ENCODE results near the gene ATP23.
A peak's percentile ranks its signal among the peaks of the same experiment; 100 is the strongest.

ATP23 gene

DNA sequence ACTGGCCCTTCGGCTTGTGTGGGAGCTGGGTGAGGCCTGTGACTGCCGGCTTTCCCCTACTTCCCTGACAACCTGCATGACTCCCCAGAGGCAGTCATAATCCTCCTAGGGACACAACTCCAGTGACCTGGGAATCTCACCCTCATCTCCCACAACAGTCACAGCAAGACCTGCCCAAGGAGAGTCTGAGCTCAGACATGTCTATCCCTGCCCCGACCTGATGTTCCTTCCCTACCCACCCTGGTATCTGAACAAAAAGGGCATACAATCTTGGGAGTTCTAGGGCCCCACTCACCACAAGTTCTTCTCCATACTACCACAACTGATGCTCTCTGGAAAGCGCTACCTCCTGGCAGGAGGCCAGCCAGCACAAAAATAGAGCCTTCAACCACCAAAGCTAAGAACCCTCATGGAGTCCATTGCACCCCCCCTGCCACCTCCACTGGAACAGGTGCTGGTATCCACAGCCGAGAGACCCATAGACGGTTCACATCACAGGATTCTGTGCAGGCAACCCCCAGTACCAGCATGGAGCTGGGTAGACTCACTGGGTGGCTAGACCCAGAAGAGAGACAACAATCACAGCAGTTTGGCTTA, 16.8 kb downstream of the ATP23 start:
- DNase-seq (ENCODE audit: low spot score) = no peak

DNA sequence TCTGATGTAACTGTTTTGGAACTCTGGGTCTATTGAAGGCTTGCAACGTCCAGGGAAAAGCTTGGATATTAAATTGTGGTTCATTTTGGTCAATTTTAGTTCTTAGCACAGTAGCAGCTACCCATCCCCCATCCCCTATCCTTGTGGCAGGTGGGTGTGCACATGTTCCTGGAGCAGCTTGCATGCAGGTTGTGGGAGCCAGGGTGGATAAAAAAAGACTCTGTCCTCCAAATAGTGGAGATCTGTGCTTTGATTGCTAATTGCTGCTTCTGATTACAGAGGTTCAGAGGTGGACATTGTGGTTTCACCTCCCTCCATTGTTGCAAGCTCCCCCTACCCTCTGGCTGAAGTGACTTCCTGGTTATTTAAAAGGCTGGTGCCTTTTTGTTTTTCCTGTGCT, 23.1 kb downstream of the ATP23 start:
- TF ChIP-seq, protein P1, sequence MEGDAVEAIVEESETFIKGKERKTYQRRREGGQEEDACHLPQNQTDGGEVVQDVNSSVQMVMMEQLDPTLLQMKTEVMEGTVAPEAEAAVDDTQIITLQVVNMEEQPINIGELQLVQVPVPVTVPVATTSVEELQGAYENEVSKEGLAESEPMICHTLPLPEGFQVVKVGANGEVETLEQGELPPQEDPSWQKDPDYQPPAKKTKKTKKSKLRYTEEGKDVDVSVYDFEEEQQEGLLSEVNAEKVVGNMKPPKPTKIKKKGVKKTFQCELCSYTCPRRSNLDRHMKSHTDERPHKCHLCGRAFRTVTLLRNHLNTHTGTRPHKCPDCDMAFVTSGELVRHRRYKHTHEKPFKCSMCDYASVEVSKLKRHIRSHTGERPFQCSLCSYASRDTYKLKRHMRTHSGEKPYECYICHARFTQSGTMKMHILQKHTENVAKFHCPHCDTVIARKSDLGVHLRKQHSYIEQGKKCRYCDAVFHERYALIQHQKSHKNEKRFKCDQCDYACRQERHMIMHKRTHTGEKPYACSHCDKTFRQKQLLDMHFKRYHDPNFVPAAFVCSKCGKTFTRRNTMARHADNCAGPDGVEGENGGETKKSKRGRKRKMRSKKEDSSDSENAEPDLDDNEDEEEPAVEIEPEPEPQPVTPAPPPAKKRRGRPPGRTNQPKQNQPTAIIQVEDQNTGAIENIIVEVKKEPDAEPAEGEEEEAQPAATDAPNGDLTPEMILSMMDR (IDR thresholded peaks at IDR 0.05; ENCODE audit: extremely low read depth, missing control alignments) = no peak
- no peak for DNase-seq (ENCODE audit: low spot score)

More for the DNA sequence above, 16.8 kb downstream of the ATP23 start:
- TF ChIP-seq, protein P1 (IDR thresholded peaks at IDR 0.05; ENCODE audit: extremely low read depth, missing control alignments) = no peak

DNA sequence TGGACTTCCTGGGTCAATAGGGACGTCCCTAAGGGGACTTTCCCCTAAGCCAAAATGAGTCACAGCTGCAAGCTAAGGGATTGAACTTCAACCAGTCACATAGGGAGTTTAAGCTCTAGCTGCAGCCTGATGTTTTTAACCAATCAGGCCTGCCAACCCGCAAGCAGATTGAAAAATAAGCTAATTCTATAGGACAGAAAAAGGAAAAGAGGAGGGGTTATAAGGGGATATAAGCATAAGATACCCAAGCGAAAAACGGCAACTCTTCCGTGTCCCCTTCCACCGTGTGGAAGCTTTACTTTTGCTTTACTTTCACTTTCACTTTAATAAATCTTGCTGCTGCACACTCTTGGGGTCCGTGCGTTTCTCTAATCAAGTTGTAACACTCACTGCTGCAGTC, 24.4 kb downstream of the ATP23 start:
- DNase-seq (ENCODE audit: low spot score) = no peak
- TF ChIP-seq, protein P1 (IDR thresholded peaks at IDR 0.05; ENCODE audit: extremely low read depth, missing control alignments) = no peak

DNA sequence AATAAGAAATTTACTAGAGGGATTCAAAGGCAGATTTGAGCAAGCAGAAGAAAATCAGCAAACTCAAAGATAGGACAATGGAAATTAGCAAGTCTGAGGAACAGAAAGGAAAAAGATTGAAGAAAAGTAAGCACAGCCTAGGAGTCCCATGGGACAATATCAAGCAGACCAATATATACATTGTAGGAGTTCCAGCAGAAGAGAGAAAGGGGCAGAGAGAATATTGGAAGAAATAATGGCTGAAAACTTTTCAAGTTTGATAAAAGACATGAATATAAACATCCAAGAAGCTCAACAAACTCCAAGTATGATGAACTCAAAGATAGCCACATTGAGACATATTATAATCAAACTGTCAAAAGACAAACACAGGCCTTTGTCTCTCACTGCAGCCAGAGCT, 25.2 kb downstream of the ATP23 start:
- no peak for DNase-seq (ENCODE audit: low spot score)
- TF ChIP-seq, protein P1 (IDR thresholded peaks at IDR 0.05; ENCODE audit: extremely low read depth, missing control alignments) = no peak

DNA sequence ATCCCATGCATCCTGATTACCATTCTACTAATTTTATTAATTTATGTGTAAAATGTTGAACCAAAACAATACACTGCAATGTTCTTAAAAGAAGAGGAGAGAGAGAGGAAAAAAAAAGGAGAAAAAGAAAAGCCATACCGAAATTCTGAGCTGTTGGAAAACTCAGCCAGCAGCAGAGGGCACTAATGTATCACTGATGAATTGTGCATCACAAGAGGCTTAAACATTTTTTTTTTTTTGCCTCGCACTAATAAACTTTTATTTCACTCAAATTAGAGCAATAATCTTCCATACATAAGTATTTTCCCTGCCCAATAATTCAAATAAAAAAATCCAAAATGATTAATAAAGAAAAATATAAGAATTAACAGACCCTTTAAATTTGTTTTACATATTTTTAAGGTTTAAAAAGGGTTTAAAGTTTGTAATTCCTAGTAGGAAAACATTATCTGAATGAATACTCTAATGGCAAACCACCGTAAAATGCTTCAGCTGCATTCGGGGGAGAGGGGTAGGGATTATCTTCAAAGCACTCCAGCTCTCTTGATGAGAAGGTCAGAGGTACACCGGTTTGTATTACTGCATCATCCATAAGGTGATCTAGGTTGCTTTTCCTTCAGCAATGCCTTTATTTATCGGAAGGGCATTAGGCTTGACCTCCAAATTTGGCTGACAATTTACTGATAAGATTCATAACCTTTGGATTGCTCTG, 41.9 kb downstream of the ATP23 start:
- no peak for DNase-seq (ENCODE audit: low spot score)
- TF ChIP-seq, protein P1 (IDR thresholded peaks at IDR 0.05; ENCODE audit: extremely low read depth, missing control alignments) = peak; percentile 27

DNA sequence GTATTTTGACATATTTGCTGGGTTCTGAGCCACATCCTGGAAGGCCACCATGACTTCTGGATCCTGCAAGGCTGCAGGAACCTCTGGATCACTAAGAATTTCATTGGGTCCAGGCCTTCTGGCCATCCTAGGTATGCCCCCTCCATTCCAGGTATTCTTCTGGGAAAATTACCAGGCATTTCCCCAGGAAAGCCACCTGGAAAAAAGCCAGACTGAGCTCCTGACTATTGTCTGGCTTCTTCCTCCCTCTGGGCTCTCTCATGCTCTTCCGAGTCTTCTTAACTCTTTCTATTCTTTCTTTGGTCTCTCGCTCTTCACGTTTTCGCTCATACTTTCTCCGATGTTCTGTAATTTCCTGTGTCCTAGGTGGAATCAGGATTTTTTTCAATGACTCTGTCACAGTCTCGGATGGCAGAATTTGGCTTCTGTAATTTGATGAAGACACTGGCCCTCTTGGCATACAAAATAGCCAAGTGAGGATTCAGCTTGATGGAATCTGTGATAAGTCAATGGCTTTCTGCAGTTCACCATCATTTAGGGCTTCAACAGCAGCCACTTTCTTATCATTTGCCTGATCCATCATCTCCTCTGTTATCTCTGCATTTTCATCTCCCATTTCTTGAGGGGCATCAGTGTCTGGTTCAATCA, 42.6 kb downstream of the ATP23 start:
- DNase-seq (ENCODE audit: low spot score) = no peak
- TF ChIP-seq, protein P1 (IDR thresholded peaks at IDR 0.05; ENCODE audit: extremely low read depth, missing control alignments) = no peak

DNA sequence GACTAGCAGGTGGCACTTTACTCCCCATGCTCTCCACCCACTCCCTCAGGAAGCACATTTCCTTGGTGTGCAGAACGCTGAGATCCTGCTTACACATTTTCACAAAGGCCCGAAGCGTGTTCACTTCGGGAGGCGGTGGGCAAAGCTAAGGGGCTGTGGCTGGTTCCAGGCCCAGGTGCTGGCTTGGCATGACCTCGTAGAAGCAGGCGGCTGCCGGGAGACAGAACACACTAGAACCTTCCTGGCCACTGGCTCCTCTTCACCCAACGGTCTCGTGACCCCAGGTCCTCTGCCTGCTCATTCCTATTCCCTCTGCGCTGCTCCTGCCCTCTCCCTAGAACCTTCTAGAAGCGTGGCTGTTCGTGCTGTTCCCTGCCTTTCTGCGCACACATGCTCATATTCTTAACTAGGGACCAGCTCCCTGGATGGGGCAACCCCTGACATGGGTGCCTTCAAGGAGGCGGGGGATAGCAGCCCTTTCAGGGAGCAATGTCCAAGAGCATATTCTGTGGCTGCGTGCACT, 43.3 kb downstream of the ATP23 start:
- no peak for DNase-seq (ENCODE audit: low spot score)

More for the DNA sequence above, 43.3 kb downstream of the ATP23 start:
- TF ChIP-seq, protein P1 (IDR thresholded peaks at IDR 0.05; ENCODE audit: extremely low read depth, missing control alignments) = no peak
